PFSK-1 (cell line): ENCODE measurements around the gene PPM1G.
A peak's percentile ranks its signal among the peaks of the same experiment; 100 is the strongest.

Experiments used
- FOXP2 ChIP-seq: optimal IDR thresholded peaks from 2 replicates; pipeline ENCODE3; 2011; ENCODE audit warnings: borderline replicate concordance, control low read depth, inconsistent platforms; ENCODE audit not compliant: insufficient read depth; ENCODE audit errors: extremely low read length, extremely low read depth
- POLR2AphosphoS5 ChIP-seq: IDR thresholded peaks from 2 replicates; pipeline ENCODE4 v1.6.1; 2012; ENCODE audit warnings: low read depth, mild to moderate bottlenecking, control low read depth, low read length, moderate library complexity
- REST ChIP-seq, 2 experiments: IDR thresholded peaks; 2 replicates each; pipeline versions ENCODE4 v1.6.1 to v1.8.0; 2011 to 2012; ENCODE audit warnings: low read depth in 2 of 2, low read length in 2 of 2, control low read depth in 1 of 2, inconsistent platforms in 1 of 2, mild to moderate bottlenecking in 1 of 2, moderate library complexity in 1 of 2; ENCODE audit not compliant: insufficient read depth in 1 of 2
- SIN3A ChIP-seq: IDR thresholded peaks from 2 replicates; pipeline ENCODE4 v1.6.1; 2012; ENCODE audit warnings: mild to moderate bottlenecking, low read length, moderate library complexity, borderline replicate concordance; ENCODE audit not compliant: insufficient read depth
- TAF1 ChIP-seq: IDR thresholded peaks from 2 replicates; pipeline ENCODE4 v1.6.1; 2012; ENCODE audit warnings: low read length, control low read depth, borderline replicate concordance; ENCODE audit not compliant: insufficient read depth

The PPM1G gene

DNA sequence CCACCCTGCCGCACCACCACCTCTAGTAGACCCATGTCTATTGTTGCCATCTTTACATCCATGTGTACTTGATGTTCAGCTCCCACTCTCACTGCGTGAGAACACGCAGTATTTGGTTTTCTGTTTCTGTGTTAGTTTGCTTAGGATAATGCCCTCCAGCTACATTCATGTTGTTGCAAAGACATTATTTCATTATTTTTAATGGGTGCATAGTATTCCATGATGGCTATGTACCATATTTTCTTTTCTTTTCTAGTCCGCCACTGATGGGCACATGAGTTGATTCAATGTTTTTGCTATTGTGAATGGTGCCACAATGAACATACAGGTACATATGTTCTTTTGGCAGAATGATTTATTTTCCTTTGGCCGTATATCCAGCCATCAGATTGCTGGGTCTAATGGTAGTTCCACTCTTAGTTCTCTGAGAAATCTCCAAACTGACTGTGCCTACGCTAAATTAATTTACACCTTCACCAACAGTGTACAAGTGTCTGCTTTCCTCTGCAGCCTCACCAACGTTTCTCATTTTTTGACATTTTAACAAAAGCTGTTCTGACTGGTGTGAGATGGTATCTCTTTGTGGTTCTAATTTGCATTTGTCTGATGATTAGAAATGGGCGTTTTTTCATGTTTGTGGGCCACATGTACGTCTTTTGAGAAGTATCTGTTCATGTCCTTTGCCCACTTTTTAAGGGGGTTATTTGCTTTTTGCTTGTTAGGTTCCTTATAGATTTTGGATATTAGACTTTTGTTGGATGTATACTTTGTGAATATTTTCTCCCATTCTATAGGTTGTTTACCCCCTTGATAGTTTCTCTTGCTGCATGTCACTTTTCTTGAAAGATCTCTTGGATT, 18.3 kb downstream of the PPM1G start:
- TF ChIP-seq POLR2AphosphoS5 = no peak
- TF ChIP-seq REST (IDR thresholded peaks at IDR 0.05; ENCODE audit: insufficient read depth in 1 of 2, low read depth in 2 of 2, low read length in 2 of 2) = no peak
- no peak for TF ChIP-seq TAF1
- no peak for TF ChIP-seq SIN3A

DNA sequence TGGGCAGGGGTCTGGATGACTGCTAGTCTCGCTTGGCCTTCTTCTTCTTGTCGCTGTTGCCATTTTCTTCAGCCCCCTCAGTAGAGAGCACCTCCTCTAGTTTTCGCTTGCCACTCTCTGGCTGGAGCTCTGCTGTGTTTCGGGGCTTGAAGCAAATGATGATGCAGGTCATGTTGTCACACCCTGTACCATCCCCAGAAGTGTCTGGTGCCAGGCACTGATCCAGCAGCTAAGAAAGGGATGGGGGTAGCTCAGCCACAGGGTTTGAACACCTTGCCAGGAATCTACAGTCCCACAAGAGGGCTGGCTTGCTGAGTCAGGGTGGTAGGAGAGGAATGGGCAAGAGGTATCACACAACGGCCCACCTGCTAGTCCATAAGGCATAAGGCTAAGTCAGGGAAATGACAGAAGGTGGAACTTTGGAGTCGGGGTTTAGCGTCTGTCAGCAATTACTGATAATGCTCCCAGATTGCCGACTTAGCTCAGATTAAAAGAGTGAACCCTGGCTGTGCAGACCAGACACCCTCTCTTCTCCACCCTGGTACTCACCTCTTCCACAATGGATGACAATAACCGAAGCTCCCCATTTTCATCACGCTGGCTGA, 27.7 kb downstream of the PPM1G start:
- no peak for TF ChIP-seq TAF1
- TF ChIP-seq POLR2AphosphoS5 = no peak

DNA sequence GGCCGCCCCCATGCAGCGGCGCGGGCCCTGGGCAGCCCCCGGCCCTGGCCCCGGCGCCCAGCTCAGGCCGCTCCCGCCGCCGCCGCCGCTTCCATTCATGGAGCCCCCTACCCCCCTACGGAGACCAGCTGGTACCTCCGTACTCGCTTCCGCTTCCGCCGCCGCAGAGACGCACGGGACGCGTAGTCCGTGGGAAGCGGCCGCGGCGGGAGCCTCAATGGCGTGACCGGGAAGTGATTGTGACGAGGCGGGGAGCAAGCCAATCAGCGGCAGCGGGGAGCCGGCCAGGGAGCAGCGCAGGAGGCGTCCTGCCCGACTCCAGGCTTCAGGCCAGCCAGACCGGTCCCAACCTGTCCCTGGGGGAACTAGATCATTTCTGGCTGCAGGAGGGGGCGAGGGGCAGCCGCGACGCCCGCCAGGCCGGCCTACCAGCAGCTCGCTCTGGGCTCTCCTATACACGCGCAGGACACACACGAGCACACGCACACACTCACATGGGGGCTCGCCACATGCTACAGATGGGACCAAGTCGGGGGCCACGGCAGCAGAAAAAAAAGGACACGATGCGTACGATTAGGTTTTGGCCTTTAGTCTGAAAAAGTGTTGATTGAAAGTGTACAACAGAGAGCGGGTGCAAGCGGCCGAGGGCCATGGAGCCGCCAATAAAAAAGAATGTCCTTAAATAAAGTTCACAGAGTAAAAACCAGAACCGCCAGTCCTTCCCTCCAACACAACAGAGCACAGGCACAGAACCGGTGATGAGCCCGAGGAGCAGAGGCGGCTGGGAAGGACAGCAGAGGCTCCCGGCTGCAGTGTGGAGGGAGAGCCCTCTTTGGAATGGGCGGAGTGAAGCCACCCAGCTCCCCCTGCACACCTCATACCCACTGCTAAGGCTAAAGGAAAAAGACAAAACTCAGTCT, 28.5 kb downstream of the PPM1G start, which contains the start of gene ZNF513:
Gene ZNF513 (minus strand): TSS at position 109 of the 920 bp plus-strand sequence. CDS start 208 bp downstream, outside the sequence.
- 0 out of 4 replicates have a peak, but pooled peaks of 1 of the 2 experiments have one; percentile 5 for TF ChIP-seq REST (IDR thresholded peaks at IDR 0.05; ENCODE audit: insufficient read depth in 1 of 2, low read depth in 2 of 2, low read length in 2 of 2)
- 0 out of 2 replicates have a peak, but pooled peaks have one; percentile 63 for TF ChIP-seq SIN3A
- no peak for TF ChIP-seq FOXP2
- TF ChIP-seq TAF1 = peak; percentile 68; the same call in 1 of the 2 replicates
- TF ChIP-seq POLR2AphosphoS5 = peak; percentile 87

DNA sequence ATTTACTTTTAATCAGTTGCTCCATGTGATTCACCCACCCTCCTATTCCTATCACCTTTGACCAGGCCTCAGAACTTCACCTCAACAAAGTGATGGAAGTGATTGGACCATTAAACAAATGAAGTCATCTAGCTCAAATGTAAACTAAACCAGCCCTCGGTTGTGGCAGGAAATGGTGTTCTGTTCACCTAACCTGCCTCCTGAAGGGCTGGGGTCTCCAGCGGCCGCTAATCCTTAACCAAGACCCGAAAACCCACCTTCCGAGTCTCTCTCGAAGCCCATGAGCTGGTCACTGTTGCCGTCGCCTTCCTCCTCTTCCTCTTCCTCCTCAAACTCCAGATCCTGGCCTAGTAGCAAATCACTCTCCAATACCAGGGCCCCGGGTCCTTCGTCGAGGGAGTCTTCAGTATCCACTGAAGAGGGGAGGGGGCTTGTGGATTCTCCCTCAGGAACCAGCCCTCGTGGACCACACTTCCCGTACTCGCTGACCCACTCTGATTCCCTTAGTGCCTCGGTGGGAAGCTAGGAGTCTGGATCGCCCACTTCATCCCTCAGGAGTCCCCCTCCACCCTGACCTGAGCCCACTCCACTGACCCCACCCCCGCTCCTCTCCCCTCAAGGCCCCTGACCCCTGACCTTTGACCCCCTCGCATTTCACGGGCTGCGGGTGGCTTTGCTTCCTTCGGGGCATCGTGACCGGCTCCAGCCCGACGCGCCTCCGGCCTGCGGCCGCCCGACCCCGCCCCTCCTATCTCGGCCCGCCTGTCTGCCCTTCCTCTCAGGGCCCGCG, 29.4 kb downstream of the PPM1G start:
- TF ChIP-seq SIN3A (no peak), TAF1 (no peak), POLR2AphosphoS5 (peak; percentile 45), FOXP2 (no peak)

- no peak for TF ChIP-seq FOXP2
- no peak for TF ChIP-seq POLR2AphosphoS5
- TF ChIP-seq SIN3A = no peak
- TF ChIP-seq REST (IDR thresholded peaks at IDR 0.05; ENCODE audit: insufficient read depth in 1 of 2, low read depth in 2 of 2, low read length in 2 of 2) = no peak
- TF ChIP-seq TAF1 = no peak
These were observed 30.0 kb downstream of the PPM1G start for GRCh38 chr2:27379383-27379835.
